Activated CD8-positive, alpha-beta memory T cell treated with anti-CD3 and anti-CD28 coated beads for 48 hours (primary cell): ENCODE results near the gene ARHGDIB.

ENCODE experiments used
- DNase-seq, 3 experiments: peaks; one replicate each; pipeline ENCODE4 v3.0.0-alpha.2; 2020; ENCODE audit warnings: low read depth in 2 of 3, low spot score in 2 of 3

ARHGDIB gene

DNA sequence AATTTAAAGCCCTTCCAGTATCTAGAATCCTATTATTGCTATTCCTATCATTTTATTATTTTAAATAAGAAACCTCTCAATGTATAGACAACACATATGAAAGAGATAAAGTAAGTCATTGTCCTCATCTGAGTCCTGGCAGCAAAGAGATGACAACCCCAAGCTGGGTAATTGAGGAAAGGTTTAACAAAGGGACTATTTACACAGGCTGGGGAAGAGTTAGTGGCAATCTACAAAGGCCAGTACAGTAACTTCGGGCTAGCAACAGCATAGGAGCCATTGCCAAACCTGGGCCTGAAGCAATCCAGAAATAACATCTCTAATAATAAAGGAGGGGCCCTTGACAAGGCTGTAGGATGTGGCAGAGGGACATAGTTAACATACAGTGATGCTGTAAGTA lies 22.6 kb upstream of the ARHGDIB start:
- DNase-seq: no peak

DNA sequence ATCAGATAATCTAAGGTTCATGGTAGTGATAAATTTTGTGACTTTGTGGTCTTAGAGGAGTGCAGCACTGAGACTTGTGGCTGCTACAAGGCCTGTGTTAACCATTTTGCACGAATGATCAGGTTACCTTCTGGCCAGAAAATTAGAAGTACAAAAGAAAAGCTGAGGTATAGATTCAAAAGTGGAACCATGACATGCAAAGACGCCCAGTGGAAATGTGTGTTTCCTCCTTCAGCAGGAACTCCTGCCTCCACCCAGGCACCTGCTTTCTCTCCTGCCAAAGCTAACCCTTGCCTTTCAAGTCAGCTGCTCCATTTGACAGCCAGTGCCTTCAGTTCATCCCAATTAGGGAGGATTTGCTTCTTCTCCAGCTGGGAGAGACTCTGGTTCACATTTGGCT lies 21.6 kb upstream of the ARHGDIB start:
- DNase-seq: no peak

DNA sequence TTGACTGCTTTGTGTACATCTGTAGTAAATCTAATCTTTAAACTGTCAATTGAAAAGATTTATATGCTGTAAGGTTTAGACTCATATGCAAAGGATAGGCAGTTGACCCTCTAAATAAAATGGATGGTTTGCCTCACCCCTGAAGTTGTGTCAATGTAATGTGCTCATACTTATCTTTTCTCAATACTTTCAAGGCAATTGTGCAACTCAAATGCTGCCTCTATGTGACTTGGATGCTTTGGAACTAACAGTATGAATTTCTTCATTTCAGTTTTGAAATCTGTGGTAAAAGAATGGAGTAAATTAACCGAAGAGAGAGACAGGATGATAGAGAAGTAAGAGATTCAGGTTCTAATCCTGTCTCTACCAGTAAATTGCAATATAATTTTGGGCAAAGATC lies 21.2 kb upstream of the ARHGDIB start:
- DNase-seq: no peak

DNA sequence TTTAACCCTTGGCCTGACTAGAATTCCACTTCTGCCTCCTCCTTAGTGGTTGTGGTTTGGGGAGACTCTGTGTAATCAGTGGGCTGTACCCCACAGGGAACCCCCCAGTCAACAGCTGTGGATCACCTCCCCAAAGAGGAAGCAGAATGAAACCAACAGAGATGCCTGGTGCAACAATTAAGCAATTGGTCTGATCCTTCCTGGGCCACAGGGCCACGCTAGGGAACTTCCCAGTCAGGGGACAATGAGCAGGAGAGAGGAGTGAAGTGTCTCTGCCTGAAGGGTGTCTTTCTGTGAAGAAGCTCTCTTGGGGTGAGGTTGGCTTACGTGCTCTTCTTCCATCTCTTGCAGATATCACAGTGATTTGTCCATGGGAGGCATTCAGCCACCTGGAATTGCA lies 19.6 kb upstream of the ARHGDIB start:
- DNase-seq: no peak

DNA sequence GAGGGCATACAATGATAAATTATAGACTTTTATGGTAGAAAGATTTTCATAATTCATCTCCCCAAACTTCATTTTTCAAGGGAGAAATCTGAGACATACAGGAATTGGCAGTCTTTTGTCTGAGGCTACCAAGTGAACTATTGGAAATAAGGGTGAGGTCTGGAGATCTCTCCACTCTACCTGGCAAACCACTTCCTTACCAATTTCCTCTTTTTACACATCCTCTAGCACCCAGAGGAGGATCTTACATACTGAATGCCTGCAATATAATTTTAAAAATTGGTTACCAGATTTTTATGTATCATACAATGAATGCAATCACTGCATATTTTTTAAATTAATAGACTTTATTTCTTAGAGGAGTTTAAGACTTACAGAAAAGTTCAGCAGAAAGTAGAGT lies 18.1 kb upstream of the ARHGDIB start:
- no peak for DNase-seq

DNA sequence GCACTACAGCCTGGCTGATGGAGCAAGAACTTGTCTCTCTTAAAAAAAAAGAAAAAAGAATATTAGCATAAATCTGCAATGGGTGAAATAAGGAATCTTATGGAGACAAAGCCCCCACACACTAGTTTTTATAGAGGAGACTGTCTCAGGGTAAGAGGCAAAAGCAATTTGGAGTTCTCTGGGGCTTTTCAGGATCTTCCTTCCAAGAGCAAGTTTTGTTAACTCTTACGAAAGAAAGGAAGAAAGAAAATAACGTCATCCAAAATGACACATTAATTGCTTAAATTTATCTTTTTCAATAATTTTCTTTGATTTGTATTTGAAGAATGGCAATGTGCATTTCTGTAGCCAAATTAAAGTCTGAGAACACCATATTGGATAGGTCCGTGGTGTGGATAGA lies 15.3 kb upstream of the ARHGDIB start:
- DNase-seq: no peak

DNA sequence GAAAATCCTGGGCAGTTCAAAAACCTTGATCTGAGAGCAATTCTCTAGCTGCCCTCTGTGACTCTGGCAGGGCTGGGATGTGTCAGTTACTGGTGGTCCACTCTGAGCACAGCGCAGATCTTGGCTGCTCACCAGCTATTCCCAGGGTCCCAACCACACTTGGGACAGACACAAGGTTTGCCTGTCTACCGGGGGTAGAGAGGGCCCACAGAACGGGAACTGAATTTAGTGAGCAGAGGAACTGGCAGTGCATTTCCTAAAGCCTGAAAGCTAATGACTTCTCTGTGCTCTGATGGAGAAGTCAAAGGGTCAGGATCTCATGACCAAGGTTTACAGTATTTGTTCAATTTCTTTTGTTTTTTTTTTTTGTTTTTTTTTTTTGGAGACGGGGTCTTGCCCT lies 14.1 kb upstream of the ARHGDIB start:
- DNase-seq: no peak

DNA sequence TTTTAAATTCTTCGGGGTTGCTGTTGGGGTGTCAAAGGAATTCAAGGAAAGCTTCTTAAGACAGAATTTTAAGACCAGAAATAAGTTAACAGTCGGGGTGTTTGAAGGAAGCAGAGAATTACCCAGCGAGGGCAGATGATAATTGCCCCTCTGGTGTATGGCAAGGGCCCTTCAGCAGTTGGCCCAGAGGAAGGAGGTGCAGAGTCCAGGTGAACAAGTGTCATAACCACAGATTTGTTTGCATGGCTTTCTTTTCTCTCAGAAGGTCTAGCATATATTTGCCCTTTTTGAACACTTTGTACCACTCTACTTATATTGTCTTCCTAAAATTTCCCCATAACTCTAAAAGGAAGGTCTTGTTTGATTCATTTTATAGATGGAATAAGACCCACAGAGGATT lies 13.2 kb upstream of the ARHGDIB start:
- DNase-seq: no peak

DNA sequence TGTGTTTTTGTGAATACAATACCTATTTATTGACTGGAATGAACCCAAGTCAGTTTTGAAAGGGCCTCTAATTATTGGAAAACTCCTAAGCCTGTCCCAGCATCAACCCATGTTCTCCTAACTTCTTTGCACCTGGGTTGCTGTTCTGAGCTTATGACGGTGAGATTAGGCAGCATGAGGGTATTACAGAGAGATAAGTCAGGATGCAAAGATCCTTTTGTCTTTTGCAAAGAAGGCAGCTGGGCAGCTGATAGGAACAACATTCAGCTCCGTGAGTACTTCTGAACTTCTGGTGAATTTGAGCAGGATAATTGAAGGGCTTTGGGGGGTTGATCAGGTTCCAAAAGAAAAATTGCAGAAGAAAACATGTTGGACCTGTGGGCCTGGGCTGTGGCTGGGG lies 11.4 kb upstream of the ARHGDIB start, which contains the start of gene PDE6H:
Gene PDE6H, plus strand, starts transcription at position 227 of the 400 bp plus-strand sequence. CDS start 4,971 bp downstream, outside the sequence.
- no peak for DNase-seq

DNA sequence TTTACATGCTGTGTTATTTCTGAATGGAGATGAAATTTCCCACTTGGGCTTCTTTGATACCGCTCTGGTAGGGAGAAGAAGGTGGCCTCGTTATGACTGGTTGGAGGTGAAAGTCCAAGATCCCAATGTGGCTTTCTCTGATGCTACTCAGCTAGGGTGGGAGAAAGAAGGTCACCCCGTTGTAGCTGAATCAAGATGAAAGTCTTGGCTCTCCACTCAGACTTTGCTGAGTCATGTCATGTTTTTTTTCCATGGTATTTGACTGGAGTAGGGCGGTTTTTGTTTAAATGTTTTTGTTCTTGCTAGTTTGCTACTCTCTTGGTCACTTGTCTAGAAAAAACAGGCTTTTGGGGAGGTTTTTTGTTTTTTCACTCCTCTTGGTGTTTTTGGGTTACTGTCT lies 9.1 kb upstream of the ARHGDIB start:
- no peak for DNase-seq

DNA sequence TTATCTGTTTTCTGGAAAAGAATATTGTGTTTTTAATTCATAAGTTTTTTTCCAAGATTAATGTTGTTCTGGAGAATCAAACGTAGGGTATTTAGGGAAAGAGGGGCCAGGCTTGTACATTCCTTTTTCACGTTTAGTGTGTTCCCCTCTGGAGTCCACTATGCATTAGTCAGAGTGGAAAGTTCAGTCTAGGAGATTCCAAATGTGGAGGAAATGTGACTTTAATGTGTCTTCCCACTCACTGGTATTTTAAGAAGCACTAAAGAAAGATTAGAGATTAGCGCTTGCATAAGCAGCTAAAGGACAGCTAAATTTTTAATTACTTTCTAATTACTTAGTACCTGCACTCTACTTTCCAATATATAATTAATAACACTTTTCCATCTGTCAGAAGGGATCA lies 7.1 kb upstream of the ARHGDIB start:
- no peak for DNase-seq

DNA sequence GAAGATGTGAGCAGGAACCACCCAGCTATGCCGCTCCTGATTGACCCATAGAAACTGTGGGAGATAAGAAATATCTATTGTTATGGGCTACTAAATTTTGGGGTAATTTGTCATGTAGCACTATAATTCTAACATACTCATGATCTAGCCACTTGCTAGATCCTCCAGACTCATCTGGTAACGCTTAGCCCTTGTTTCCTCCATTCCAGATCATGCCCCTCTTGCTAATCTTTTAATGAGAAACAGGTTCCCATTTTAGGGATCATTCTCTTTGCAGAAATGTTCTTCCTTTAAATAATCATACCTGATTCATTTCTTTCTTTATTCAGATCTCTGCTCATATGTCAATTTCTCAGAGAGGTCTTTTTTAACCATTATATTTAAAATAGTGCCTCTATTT lies 3.8 kb upstream of the ARHGDIB start:
- no peak for DNase-seq

DNA sequence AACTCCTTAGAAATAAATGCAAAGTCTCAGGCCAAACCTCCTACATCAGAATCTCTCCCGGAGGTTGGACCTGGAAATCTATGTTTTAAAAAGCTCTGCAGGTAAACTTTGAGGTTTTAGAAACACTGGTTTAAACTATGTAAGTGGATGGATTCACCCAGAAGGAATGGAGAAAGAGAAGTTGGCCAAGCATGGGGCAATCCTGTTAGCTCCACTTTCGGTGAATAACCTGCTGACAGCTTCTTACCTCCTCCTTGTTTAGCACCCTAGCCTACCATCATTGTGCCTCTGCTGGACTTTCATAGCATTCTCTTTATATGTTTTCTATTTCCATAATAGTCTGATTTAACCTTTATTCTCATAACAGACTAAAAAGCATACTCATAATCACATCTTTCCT lies 3.0 kb upstream of the ARHGDIB start:
- DNase-seq: no peak

DNA sequence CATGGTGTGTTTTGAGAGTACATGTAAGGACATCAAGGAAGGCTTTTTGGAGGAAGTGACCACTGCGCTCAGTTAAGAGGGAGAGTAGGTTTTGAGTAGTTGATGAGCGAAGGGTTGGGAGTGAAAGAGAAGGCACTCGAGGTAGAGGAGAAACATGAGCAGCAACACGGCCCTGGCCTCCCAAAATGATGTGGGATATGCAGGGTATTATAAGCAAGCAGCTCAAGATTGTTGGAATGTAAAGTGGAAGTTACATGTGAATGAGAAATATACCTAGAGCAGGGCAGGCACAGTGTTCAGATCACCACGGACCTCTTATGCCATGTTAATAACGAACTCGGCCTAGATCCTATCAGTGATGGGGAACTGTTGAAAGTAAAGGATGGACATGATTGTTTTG lies 2.1 kb upstream of the ARHGDIB start:
- no peak for DNase-seq

DNA sequence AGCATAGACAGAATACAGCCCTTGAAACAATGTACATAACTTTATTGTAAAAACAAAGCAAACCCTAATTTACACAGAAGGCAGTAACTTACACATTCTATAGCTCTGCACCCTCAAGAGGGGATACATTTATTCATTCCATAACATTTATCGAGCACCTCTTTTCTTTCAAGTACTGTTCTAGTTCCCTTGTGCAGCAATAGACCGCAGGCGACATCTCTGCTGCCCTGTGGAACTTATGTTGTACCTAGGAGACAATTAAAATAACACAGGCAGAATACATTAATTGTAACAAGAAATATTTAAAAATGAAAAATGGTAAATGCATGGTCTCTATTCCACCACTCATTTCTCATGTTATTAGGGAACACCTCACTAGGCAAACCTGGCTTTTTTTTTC lies 1.4 kb upstream of the ARHGDIB start:
- no peak for DNase-seq

DNA sequence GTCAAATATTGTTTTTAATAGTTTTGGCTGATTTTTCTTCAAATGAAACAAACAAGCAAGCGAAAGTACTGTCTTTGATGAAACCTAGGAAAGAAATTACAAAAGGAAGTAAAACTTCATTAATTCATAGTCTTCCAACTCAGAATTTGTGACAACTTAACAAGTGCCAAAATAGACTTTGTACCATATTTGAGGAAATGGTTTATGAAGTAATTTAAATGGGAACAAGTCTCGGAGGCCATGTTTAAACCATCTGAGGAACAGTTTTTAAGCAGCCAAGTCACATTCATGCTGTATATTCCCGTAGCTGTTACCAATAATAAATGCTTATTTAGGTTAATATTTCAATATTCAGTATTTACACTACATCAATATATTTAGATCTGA lies 745 bp upstream of the ARHGDIB start:
- no peak for DNase-seq

DNA sequence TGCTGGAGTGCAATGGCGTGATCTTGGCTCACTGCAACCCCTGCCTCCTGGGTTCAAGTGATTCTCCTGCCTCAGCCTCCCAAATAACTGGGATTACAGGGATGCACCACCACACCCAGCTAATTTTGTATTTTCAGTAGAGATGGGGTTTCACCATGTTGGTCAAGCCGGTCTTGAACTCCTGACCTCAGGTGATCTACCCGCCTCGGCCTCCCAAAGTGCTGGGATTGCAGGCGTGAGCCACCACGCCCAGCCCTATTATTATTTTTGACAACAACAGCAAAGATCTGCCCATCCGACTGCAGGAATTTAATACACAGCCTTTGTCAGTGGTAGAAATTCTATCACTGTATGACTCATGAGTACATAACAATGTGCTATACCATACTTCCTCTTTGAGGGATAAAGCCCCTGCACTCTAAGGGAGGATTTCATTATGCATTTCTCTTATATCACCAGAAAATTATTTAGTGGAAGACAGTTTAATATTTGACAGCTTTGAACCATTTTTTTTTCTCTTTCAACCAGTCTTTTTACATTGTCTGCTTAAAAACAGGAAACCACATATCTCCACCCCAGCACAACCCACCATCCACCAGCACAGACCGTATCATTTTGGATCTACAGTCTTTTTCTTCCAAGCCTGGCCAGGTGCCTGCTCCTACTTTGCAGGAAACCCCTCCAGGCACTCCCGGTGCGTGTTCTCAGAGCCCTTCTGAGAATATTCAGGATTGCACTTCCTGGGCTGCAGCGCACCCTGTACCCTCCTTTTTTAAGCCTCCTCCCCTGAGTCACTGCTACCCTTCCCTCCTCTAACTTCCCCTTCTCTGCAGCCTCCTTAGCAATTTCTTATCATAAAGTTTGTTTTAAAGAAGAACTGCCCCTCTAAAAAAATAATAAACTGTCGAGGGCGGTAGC lies 594 bp downstream of the ARHGDIB start:
- no peak for DNase-seq

DNA sequence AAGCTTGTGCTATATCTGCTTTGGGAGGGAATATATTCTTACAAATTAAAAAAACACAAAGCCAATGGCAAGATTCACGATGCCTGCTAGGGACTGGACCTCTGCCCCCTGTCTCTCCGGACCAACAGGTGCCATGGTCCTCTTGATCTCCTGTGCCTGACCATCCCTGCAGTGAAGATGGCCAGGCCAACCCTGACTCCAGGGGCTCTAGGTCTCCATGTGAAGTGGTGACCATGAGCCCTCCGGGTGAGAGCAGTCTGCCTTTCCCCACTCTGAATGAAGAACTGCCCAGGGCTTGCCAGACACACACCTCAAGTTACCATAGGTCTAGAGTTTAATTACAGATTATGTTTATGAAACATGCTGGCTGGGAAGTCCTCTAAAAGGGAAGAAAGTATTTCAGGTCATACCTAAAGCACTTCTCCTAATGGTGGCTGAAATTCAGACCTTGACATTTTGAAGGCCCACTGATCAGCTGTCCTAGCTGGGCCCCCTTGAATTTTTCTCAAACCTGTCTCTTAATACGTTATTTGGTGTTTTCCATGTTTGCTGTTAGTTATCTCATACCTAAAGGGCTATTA lies 1.4 kb downstream of the ARHGDIB start:
- no peak for DNase-seq

DNA sequence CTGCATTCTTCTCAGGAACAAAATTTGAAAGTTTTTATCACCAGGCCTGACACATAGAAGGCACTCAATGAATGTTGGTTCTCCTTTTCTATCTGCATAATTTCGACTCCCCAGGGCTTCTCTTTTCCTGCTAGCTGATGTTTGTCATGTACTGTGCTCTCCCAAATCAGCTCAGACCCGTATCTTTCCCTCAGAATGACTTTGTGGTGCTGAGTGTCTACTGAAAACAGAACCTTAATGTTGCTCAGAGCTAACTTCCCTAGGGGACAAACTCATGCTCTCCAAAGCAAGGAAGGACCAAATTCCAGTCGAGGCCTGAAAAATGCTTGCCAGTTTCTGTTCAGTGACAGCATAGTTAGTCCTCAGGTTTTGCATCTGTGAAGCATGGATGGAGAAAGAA lies 1.9 kb downstream of the ARHGDIB start:
- DNase-seq: no peak

DNA sequence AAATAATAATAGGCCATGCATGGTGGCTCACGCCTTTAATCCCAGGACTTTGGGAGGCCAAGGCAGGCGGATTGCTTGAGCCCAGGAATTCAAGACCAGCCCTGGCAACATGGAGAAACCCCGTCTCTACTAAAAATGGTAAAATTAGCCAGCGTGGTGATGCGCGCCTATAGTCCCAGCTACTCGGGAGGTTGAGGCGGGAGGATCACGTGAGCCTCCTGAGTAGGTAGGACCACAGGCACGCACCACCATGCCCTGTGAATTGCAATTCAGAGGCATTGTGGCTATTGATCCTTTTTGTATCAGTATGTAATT lies 2.3 kb downstream of the ARHGDIB start:
- no peak for DNase-seq

DNA sequence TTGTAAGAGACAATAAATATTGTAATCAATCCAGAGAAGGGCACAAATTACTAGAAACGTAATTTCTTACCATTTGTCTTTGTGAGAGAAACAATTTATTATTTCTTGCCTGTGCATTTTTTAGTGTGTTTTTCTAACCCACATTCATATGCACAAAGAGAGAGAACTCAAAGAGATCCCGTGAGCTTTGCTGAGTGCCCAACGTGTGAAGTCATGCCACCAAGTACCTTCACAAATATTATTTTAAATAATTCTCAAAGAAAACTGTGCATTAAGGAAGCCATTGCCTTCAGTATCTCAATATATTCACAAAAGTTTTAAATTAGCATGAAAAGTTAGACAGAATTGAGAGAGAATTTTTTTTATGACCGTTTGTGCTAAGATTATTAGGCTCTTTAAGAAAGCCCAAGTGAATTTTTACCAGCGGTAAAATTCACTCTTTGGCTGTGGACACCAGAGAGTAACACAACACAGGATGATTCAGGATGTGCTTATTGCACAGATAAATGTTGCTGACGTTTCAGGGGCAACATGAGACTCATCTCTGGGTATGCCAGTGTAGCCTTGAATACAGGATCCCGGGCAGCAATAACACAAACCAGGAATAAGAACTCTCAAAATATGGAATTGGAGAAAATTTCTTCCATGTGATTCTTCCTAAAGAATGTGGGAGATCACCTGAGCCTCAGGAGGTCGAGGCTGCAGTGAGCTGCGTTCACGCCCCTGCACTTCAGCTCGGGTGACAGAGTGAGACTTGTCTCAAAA lies 2.9 kb downstream of the ARHGDIB start:
- no peak for DNase-seq

DNA sequence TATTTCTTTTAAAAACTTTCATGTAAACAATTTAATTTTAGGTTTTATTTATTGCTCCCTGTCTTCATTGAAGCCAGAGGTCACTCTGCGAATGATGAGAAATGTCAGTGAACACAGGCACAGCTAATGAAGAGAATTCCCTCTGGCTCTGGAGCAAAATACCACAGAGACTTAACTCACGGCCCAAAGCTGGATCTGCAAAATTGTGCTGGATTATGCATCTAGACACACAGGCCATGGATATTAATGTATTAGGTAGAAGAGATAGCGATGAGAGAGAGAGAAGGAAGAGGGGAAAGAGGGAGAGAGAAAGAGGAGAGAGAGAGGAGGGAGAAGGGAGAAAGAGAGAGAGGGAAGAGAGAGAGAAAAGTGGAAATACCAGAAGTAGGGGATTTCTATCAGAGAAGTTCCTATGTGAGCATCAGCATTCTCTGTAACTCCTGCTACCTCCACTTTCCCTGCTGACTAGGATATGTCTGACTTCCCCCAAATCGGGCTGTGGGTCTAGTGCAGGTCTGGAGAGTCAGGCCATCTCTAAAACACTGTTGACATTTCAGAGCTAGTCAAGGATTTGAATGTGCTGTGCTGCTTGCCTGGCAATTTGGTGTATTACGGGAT lies 3.7 kb downstream of the ARHGDIB start:
- no peak for DNase-seq
